GM23338 (cell line): Measurements from ENCODE around the gene DOK7. TPM values are rescaled to one million over a fixed set of nuclear protein-coding genes. Genes with fewer than 3 reads are reported as not detected.

ENCODE experiments used
- ATAC-seq: fragments of 200-7000 bp; cut with Tn5 transposase; 3 replicates; pipeline ENCODE4 v1.9.1; 2020
- DNase-seq: peaks from one replicate; pipeline ENCODE4 v3.0.0-alpha.2; 2015; ENCODE audit warnings: low spot score
- H2AFZ ChIP-seq: fragments of 200-600 bp; sonication (generic); 2 replicates; pipeline ENCODE4 v1.8.0; 2016; ENCODE audit warnings: antibody characterized with exemption, mild to moderate bottlenecking, moderate library complexity
- H3F3A ChIP-seq: fragments of 200-600 bp; sonication (generic); replicated peaks from 2 replicates; pipeline ENCODE4 v1.8.0; 2017; ENCODE audit warnings: antibody characterized with exemption, mixed run types, low read depth
- H3K27ac ChIP-seq: fragments of 200-600 bp; sonication (generic); 2 replicates; pipeline ENCODE4 v1.6.1; 2016; ENCODE audit warnings: low read depth
- H3K27me3 ChIP-seq: fragments of 200-600 bp; sonication (generic); 2 replicates; pipeline ENCODE4 v1.8.0; 2016; ENCODE audit warnings: mild to moderate bottlenecking, mixed run types, moderate library complexity; ENCODE audit not compliant: insufficient read depth
- H3K36me3 ChIP-seq: fragments of 200-600 bp; sonication (generic); 2 replicates; pipeline ENCODE4 v1.8.0; 2016; ENCODE audit warnings: mild to moderate bottlenecking; ENCODE audit not compliant: insufficient read depth
- H3K4me1 ChIP-seq: fragments of 200-600 bp; sonication (generic); 2 replicates; pipeline ENCODE4 v1.8.0; 2016; ENCODE audit warnings: mild to moderate bottlenecking, moderate library complexity; ENCODE audit not compliant: insufficient read depth
- H3K4me2 ChIP-seq: fragments of 200-600 bp; sonication (generic); 2 replicates; pipeline ENCODE4 v1.7.1; 2017; ENCODE audit warnings: mixed run types
- H3K4me3 ChIP-seq: fragments of 200-600 bp; sonication (generic); 2 replicates; pipeline ENCODE4 v1.6.1; 2016; ENCODE audit warnings: mixed run types
- H3K79me2 ChIP-seq: fragments of 200-600 bp; sonication (generic); replicated peaks from 2 replicates; pipeline ENCODE4 v1.8.0; 2017; ENCODE audit warnings: mild to moderate bottlenecking; ENCODE audit not compliant: insufficient read depth
- H3K9me2 ChIP-seq: fragments of 200-600 bp; sonication (generic); 2 replicates; pipeline ENCODE4 v1.8.0; 2017; ENCODE audit not compliant: insufficient read depth
- H4K20me1 ChIP-seq: fragments of 200-600 bp; sonication (generic); replicated peaks from 2 replicates; pipeline ENCODE4 v1.8.0; 2017; ENCODE audit warnings: mild to moderate bottlenecking; ENCODE audit not compliant: insufficient read depth
- H3K27ac Mint-ChIP-seq: 2 replicates; pipeline ENCODE4 v1.8.0; 2020; ENCODE audit warnings: inconsistent platforms, mild to moderate bottlenecking, moderate library complexity, mixed read lengths
- H3K27me3 Mint-ChIP-seq: 3 replicates; pipeline ENCODE4 v1.8.0; 2022; ENCODE audit warnings: low read depth, mild to moderate bottlenecking, moderate library complexity, mixed read lengths, inconsistent platforms; ENCODE audit not compliant: insufficient read depth, poor library complexity
- H3K36me3 Mint-ChIP-seq: 3 replicates; pipeline ENCODE4 v1.8.0; 2021; ENCODE audit warnings: low read depth, mild to moderate bottlenecking, inconsistent platforms, moderate library complexity, mixed read lengths
- H3K4me1 Mint-ChIP-seq: 3 replicates; pipeline ENCODE4 v1.8.0; 2020; ENCODE audit warnings: mild to moderate bottlenecking, inconsistent platforms, mixed read lengths
- H3K4me3 Mint-ChIP-seq: 3 replicates; pipeline ENCODE4 v1.8.0; 2021; ENCODE audit warnings: moderate library complexity, mild to moderate bottlenecking, inconsistent platforms, mixed read lengths
- H3K9me3 Mint-ChIP-seq: 3 replicates; pipeline ENCODE4 v1.8.0; 2020; ENCODE audit warnings: moderate library complexity, mild to moderate bottlenecking, inconsistent platforms, mixed read lengths
- CREB1 ChIP-seq: fragments of 250-450 bp; sonication (Bioruptor Pico); IDR thresholded peaks from 2 replicates; pipeline ENCODE4 v1.5.0; 2020; ENCODE audit warnings: low read depth, mild to moderate bottlenecking, moderate library complexity
- CTCF ChIP-seq, 2 experiments: fragments of 200-600 bp in 1 of 2; sonication (generic) in 1 of 2; conservative IDR thresholded peaks; 2 replicates each; pipeline versions ENCODE4 v1.5.1 to v1.6.1; 2016 to 2017; ENCODE audit warnings: antibody characterized with exemption in 2 of 2, low read depth in 2 of 2, mild to moderate bottlenecking in 2 of 2, moderate library complexity in 1 of 2
- EZH2 ChIP-seq: fragments of 200-600 bp; sonication (generic); IDR thresholded peaks from one replicate; pipeline ENCODE4 v1.8.0; 2017; ENCODE audit warnings: antibody characterized with exemption, mild to moderate bottlenecking, low read depth; ENCODE audit not compliant: unreplicated experiment
- EZH2phosphoT487 ChIP-seq: fragments of 200-600 bp; sonication (generic); IDR thresholded peaks from one replicate; pipeline ENCODE4 v1.8.1; 2018; ENCODE audit warnings: antibody characterized with exemption; ENCODE audit not compliant: unreplicated experiment
- JUNB ChIP-seq: IDR thresholded peaks from one replicate; pipeline ENCODE4 v1.6.1; 2016; ENCODE audit warnings: antibody characterized with exemption; ENCODE audit not compliant: unreplicated experiment
- NANOG ChIP-seq: IDR thresholded peaks from 2 replicates; pipeline ENCODE4 v1.6.1; 2016; ENCODE audit warnings: antibody characterized with exemption, borderline replicate concordance
- POLR2AphosphoS5 ChIP-seq: IDR thresholded peaks from 2 replicates; pipeline ENCODE4 v1.6.1; 2016; ENCODE audit warnings: antibody characterized with exemption, low read depth
- STAT1 ChIP-seq: IDR thresholded peaks from one replicate; pipeline ENCODE4 v1.6.1; 2016; ENCODE audit warnings: antibody characterized with exemption; ENCODE audit not compliant: unreplicated experiment
- ZNF114 ChIP-seq: fragments of 250-450 bp; sonication (Bioruptor Pico); IDR thresholded peaks from 2 replicates; pipeline ENCODE4 v1.5.0; 2020; ENCODE audit warnings: mild to moderate bottlenecking, moderate library complexity
- ZNF331 ChIP-seq: fragments of 250-450 bp; sonication (Bioruptor Pico); IDR thresholded peaks from 2 replicates; pipeline ENCODE4 v1.5.0; 2020; ENCODE audit warnings: low read depth, mild to moderate bottlenecking, moderate library complexity
- ZNF462 ChIP-seq: fragments of 250-450 bp; sonication (Bioruptor Pico); IDR thresholded peaks from 2 replicates; pipeline ENCODE4 v1.5.0; 2020; ENCODE audit warnings: mild to moderate bottlenecking, moderate library complexity
- polyA plus RNA-seq: library from polyadenylated mRNA; unstranded; fragments of >200 nt; fragmentation: Nextera tagmentation; extraction: Ambion mirVana; gene quantifications from 2 replicates; pipeline ENCODE4 v1.2.1, GENCODE V29; 2016
- total RNA-seq: library from RNA; depleted of rRNA; stranded (reverse); fragments of >200 nt; shearing (Covaris generic); gene quantifications from 2 replicates; pipeline ENCODE4 v1.2.3, GENCODE V29; 2014
- TF ChIP-seq, protein P1 (sequence below): IDR thresholded peaks from 2 replicates; pipeline ENCODE4 v1.6.1; 2016; ENCODE audit warnings: antibody characterized with exemption
- TF ChIP-seq, protein P2 (sequence below): IDR thresholded peaks from one replicate; pipeline ENCODE4 v1.6.1; 2018; ENCODE audit warnings: antibody characterized with exemption; ENCODE audit not compliant: unreplicated experiment

Gene DOK7
- total and polyA plus RNA-seq, 2 experiments from 2014 or later: 0.34 to 0.52 TPM

- Histone ChIP-seq H3K27ac (no peak overlapping the region), H3K9me2 (no peaks in the 10 kb centered on the region), H3K36me3 (no peaks in the 10 kb centered on the region), H3K4me3 (no peak overlapping the region), H3F3A (no peaks in the 10 kb centered on the region), H3K27me3 (peaks cover 31% of the 10 kb centered on the region), H3K4me2 (no peak overlapping the region), H4K20me1 (no peaks in the 10 kb centered on the region), H3K4me1 (no peaks in the 10 kb centered on the region), H2AFZ (no peak overlapping the region), H3K79me2 (no peaks in the 10 kb centered on the region)
- ATAC-seq (no peak), DNase-seq (no peak)
- Mint-ChIP-seq H3K27ac (no peak overlapping the region), H3K36me3 (peaks cover 8% of the 10 kb centered on the region; the same call in 1 of the 3 replicates), H3K9me3 (peaks cover 30% of the 10 kb centered on the region), H3K4me1 (no peaks in the 10 kb centered on the region), H3K27me3 (peaks cover 13% of the 10 kb centered on the region), H3K4me3 (no peak overlapping the region)
- TF ChIP-seq NANOG (no peak), EZH2 (no peak), JUNB (no peak), ZNF114 (CRISPR knock-in tag) (no peak), ZNF462 (CRISPR knock-in tag) (no peak), CTCF (conservative IDR thresholded peaks at IDR 0.05; ENCODE audit: low read depth in 2 of 2) (no peak), STAT1 (no peak), ZNF331 (CRISPR knock-in tag) (no peak), POLR2AphosphoS5 (no peak), CREB1 (CRISPR knock-in tag) (no peak), EZH2phosphoT487 (no peak)
- TF ChIP-seq, protein P1, sequence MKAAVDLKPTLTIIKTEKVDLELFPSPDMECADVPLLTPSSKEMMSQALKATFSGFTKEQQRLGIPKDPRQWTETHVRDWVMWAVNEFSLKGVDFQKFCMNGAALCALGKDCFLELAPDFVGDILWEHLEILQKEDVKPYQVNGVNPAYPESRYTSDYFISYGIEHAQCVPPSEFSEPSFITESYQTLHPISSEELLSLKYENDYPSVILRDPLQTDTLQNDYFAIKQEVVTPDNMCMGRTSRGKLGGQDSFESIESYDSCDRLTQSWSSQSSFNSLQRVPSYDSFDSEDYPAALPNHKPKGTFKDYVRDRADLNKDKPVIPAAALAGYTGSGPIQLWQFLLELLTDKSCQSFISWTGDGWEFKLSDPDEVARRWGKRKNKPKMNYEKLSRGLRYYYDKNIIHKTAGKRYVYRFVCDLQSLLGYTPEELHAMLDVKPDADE: no peak
- TF ChIP-seq, protein P2, sequence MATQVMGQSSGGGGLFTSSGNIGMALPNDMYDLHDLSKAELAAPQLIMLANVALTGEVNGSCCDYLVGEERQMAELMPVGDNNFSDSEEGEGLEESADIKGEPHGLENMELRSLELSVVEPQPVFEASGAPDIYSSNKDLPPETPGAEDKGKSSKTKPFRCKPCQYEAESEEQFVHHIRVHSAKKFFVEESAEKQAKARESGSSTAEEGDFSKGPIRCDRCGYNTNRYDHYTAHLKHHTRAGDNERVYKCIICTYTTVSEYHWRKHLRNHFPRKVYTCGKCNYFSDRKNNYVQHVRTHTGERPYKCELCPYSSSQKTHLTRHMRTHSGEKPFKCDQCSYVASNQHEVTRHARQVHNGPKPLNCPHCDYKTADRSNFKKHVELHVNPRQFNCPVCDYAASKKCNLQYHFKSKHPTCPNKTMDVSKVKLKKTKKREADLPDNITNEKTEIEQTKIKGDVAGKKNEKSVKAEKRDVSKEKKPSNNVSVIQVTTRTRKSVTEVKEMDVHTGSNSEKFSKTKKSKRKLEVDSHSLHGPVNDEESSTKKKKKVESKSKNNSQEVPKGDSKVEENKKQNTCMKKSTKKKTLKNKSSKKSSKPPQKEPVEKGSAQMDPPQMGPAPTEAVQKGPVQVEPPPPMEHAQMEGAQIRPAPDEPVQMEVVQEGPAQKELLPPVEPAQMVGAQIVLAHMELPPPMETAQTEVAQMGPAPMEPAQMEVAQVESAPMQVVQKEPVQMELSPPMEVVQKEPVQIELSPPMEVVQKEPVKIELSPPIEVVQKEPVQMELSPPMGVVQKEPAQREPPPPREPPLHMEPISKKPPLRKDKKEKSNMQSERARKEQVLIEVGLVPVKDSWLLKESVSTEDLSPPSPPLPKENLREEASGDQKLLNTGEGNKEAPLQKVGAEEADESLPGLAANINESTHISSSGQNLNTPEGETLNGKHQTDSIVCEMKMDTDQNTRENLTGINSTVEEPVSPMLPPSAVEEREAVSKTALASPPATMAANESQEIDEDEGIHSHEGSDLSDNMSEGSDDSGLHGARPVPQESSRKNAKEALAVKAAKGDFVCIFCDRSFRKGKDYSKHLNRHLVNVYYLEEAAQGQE: no peak
Observed at GRCh38 chr4:3451956-3452355, 11.2 kb upstream of the DOK7 start.
